Mesothelial cell of epicardium (in vitro differentiated cells): ENCODE data around the gene ZIC2. TPM values are rescaled to one million over a fixed set of nuclear protein-coding genes. Genes with fewer than 3 reads are reported as not detected.

Experiments
- DNase-seq, 2 experiments: peaks; one replicate each; pipeline ENCODE4 v3.0.0; 2021; ENCODE audit warnings: low spot score in 2 of 2; ENCODE audit not compliant: unreplicated experiment in 2 of 2
- H3K27ac Mint-ChIP-seq: 2 replicates; pipeline ENCODE4 v1.8.0; 2021; ENCODE audit warnings: mixed read lengths
- H3K27me3 Mint-ChIP-seq: 2 replicates; pipeline ENCODE4 v1.8.0; 2021; ENCODE audit warnings: low read depth, mixed read lengths
- H3K36me3 Mint-ChIP-seq: 2 replicates; pipeline ENCODE4 v1.8.0; 2021; ENCODE audit warnings: mixed read lengths
- H3K4me1 Mint-ChIP-seq: 2 replicates; pipeline ENCODE4 v1.8.0; 2021; ENCODE audit warnings: mixed read lengths
- H3K4me3 Mint-ChIP-seq: 2 replicates; pipeline ENCODE4 v1.8.0; 2021; ENCODE audit warnings: mild to moderate bottlenecking, moderate library complexity, mixed read lengths
- H3K9me3 Mint-ChIP-seq: 2 replicates; pipeline ENCODE4 v1.8.0; 2021; ENCODE audit warnings: mixed read lengths
- total RNA-seq: library from RNA; stranded (reverse); gene quantifications from 3 replicates; pipeline ENCODE4 v1.2.1, GENCODE V29; 2021
- TF ChIP-seq, protein P1 (sequence below): fragments of 200-600 bp; sonication (generic); IDR thresholded peaks from one replicate; pipeline ENCODE4 v1.5.0; 2021; ENCODE audit warnings: antibody characterized with exemption; ENCODE audit not compliant: unreplicated experiment

The ZIC2 gene
- total RNA-seq, 1 donor from 2014 or later: not detected

DNA sequence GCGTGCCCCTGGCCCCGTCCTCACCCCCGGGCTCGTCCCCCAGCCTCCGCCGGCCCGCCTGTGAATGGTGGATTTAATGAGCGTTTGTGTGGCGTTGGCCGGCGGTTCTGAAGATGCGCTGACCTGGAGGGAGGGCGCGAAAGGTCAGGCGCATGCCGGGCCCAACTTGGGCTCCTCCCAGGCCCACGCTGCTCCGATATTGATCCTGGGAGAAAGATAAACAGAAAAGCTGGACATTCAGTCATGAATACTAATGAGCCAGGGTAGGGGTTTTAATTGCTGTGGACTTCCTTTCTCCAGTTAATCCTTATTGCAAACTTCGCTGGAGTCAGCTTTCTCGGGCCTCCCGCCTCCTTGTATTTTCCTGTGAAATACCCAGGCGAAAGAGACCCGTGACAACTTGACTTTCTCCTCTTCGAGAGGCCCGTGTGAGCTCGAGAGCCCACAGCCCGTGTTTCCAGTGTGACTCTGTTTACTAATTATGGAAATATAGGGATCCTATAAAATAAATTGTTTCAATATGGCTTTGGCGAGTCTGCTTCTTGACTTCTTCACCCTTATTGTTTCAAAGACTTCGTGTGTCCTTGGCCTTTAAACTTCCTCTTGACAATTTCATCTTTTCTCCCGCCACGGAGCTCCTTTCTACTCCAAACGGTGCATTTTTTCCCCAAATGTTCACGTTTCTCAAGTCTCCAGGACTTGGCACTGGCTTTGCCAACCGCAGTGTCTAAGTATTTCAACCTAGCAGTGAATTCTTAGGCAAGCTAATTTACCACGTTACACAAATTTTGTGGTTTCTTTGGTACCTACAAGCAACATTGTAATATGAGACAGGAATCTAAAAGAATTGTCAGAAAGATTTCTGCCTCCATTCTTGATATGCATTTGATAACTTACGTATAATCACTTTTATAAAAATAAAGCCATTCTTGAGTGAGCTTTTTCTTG is 10.5 kb downstream of the ZIC2 start:
- Mint-ChIP-seq H3K9me3 (no peaks in the 10 kb centered on the region), H3K27ac (no peak overlapping the region)

DNA sequence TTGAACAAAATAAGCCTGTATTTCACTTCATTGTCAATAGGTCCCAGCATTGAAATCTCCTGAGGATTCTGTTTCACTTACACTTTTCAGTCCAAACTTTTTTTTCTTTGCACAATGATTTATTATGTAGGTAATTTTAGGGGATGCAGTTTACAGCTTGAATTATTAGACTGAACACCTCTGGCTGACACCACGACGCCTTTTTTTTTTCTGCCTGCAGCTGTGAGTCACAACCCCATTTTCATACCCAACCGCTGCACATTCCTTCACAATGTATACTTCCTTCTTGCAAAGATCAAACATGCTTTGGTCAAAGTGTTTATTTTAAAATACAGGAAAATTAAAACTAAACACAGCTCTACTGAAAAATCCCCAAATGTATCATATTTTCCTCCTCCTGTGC is 11.4 kb downstream of the ZIC2 start:
- Mint-ChIP-seq H3K36me3 (no peaks in the 10 kb centered on the region), H3K27ac (no peak overlapping the region), H3K9me3 (no peaks in the 10 kb centered on the region), H3K27me3 (peaks cover 100% of the 10 kb centered on the region), H3K4me3 (no peak overlapping the region), H3K4me1 (no peaks in the 10 kb centered on the region)
- TF ChIP-seq, protein P1, sequence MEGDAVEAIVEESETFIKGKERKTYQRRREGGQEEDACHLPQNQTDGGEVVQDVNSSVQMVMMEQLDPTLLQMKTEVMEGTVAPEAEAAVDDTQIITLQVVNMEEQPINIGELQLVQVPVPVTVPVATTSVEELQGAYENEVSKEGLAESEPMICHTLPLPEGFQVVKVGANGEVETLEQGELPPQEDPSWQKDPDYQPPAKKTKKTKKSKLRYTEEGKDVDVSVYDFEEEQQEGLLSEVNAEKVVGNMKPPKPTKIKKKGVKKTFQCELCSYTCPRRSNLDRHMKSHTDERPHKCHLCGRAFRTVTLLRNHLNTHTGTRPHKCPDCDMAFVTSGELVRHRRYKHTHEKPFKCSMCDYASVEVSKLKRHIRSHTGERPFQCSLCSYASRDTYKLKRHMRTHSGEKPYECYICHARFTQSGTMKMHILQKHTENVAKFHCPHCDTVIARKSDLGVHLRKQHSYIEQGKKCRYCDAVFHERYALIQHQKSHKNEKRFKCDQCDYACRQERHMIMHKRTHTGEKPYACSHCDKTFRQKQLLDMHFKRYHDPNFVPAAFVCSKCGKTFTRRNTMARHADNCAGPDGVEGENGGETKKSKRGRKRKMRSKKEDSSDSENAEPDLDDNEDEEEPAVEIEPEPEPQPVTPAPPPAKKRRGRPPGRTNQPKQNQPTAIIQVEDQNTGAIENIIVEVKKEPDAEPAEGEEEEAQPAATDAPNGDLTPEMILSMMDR: no peak
- no peak for DNase-seq

More for the DNA sequence above, 10.5 kb downstream of the ZIC2 start:
- Mint-ChIP-seq H3K27me3 (peaks cover 100% of the 10 kb centered on the region), H3K4me1 (no peaks in the 10 kb centered on the region), H3K4me3 (no peak overlapping the region), H3K36me3 (no peaks in the 10 kb centered on the region)
- DNase-seq: no peak
- TF ChIP-seq, protein P1: no peak

DNA sequence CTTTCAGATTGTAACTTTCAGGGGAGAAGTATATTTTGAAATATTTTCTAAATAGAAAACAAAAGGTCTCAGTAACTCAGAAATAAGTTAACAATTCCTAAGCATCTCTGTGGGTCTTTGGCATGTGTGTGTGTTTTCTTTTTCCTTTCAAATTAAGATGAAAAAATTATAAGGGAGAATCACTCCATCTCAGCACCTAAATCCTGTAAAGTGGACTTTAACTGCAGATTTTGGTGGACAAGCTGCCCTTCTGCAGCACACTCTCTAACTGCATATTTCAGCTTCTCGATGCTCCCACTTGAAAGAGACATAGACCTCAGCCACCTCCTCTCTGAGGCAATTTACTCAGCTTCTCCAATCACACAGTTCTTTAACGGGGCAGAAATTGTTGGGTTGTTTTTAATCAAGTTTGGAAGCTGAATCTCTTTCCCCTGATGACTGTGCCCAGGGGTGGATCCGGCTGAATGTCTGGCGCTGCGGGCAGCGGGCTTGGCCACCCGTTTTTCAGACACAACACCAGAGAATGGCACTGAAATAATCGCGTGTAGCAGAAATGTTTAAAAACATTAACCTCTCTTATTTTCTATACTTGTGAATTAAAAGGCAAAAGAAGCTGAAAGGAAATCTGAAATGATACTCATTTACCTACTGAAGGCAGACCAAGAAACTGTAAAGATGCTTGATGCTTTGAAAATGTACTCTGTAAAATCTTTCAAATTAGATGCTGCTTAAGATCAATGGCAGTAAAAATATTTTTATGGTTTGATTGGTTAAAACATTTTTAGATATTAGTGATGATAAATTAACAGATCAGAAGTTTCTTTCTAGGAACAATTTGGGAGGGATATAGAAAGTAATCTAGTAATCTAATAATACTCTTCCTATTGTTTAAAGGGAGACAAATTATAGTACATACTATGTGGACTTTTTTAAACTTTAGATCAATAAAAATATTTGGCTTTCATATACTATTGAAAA is 12.4 kb downstream of the ZIC2 start:
- Mint-ChIP-seq H3K36me3 (no peaks in the 10 kb centered on the region), H3K4me3 (no peak overlapping the region), H3K4me1 (no peaks in the 10 kb centered on the region), H3K27me3 (peaks cover 100% of the 10 kb centered on the region), H3K9me3 (no peaks in the 10 kb centered on the region), H3K27ac (no peak overlapping the region)
- DNase-seq: no peak
- TF ChIP-seq, protein P1: no peak

DNA sequence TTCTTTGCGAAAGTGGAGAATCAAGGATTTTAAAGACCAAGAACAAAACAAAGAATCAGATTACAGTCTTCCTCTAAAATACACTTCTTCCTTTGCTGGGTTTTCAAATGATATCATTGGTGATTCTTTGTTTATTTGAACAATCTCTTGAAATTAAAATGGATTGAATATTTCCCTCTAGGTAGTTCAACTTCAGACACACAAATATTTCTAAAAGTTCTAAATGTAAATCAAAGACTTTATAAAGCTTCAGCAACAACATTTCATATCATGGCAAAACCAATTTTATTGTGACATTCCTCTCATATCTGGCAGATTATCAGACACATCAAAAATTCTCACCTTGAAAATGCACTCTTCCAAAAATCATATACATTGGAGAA is 13.0 kb downstream of the ZIC2 start:
- Mint-ChIP-seq H3K9me3 (no peaks in the 10 kb centered on the region), H3K36me3 (no peaks in the 10 kb centered on the region), H3K27ac (no peak overlapping the region), H3K27me3 (peaks cover 100% of the 10 kb centered on the region), H3K4me3 (no peak overlapping the region), H3K4me1 (no peaks in the 10 kb centered on the region)
- TF ChIP-seq, protein P1: no peak
- no peak for DNase-seq

DNA sequence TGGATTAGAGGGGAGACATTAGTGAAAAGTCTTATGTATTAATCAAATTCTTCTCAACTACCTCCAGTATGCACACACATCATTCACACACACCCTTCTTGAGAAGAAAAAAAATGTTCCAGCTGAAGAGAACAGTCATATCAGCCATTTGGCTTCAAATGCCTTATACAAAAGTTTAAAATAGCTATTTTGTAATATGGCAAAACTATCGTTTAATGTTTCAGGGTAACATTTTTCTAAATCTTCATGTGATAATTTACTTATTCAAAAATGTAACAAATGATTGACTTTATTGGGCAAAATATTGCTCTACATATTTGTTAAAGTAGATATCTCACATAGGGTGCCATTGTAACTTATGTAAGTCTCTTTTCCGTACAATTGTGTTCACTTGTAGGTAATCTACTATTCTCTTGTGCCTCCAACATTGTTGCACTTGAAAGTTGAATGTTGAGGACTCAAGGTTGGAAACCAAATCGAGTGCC is 13.6 kb downstream of the ZIC2 start:
- Mint-ChIP-seq H3K4me1 (no peaks in the 10 kb centered on the region), H3K36me3 (no peaks in the 10 kb centered on the region), H3K27me3 (peaks cover 99% of the 10 kb centered on the region), H3K27ac (no peak overlapping the region), H3K9me3 (no peaks in the 10 kb centered on the region), H3K4me3 (no peak overlapping the region)
- no peak for DNase-seq
- TF ChIP-seq, protein P1: no peak
